HCT116 (cell line): ENCODE data around the gene USP43. TPM values are rescaled to one million over a fixed set of nuclear protein-coding genes. Genes with fewer than 3 reads are reported as not detected.

Source experiments
- ATAC-seq: fragments of 200-7000 bp; cut with Tn5 transposase; 2 replicates; pipeline ENCODE4 v1.9.1; 2020; ENCODE audit warnings: mild to moderate bottlenecking, moderate library complexity
- BruUV-seq: library from RNA; stranded (reverse); fragments of 400-500 nt; replicated peaks from 2 replicates; lab custom pipeline; 2021; lab: Mats Ljungman, UMichigan
- CTCF ChIA-PET: fragments of 300-600 bp; sonication (Branson Sonifier 250); formaldehyde crosslinking; loops from one replicate; lab custom pipeline; 2021; ENCODE audit warnings: antibody characterized with exemption; lab: Charles Lee
- POLR2A ChIA-PET: fragments of 300-600, 350-600 bp; sonication (Branson Sonifier 250); formaldehyde crosslinking; loops from one replicate; lab custom pipeline; 2021; ENCODE audit warnings: antibody characterized with exemption; lab: Charles Lee
- RAD21 ChIA-PET, 2 experiments: fragments of 300-600 bp; sonication (Branson Sonifier 250); formaldehyde crosslinking; loops; one replicate each; lab custom pipeline; 2023; ENCODE audit warnings: low total read pairs in 2 of 2; ENCODE audit not compliant: uncharacterized antibody in 2 of 2, unreplicated experiment in 2 of 2, low non-redundant PET in 1 of 2; lab: Charles Lee
- DNase-seq: peaks from one replicate; pipeline ENCODE4 v3.0.0-alpha.2; 2010; ENCODE audit warnings: low read depth, low spot score
- H2AFZ ChIP-seq: fragments of 200-600 bp; shearing (Covaris generic), sonication (generic); 2 replicates; pipeline ENCODE4 v1.6.1; 2017; ENCODE audit warnings: low read depth, mixed run types, mixed read lengths, antibody characterized with exemption, low read length; ENCODE audit not compliant: poor library complexity, severe bottlenecking
- H3K27ac ChIP-seq: 2 replicates; pipeline ENCODE4 v1.5.1; 2012; ENCODE audit warnings: low read depth, low read length
- H3K27me3 ChIP-seq: fragments of 200-600 bp; sonication (generic); 2 replicates; pipeline ENCODE4 v1.6.1; 2016; ENCODE audit warnings: mixed run types, low read length, mixed read lengths; ENCODE audit not compliant: insufficient read depth
- H3K36me3 ChIP-seq, 2 experiments: fragments of 200-500 bp in 1 of 2; fragments of 200-600 bp in 1 of 2; sonication (Bioruptor generic) in 1 of 2; sonication (generic) in 1 of 2; 2 replicates each; pipeline versions ENCODE4 v1.5.1 to v1.6.1; 2014 to 2016; ENCODE audit warnings: low read length in 2 of 2, inconsistent platforms in 1 of 2, mixed read lengths in 1 of 2, mixed run types in 1 of 2; ENCODE audit not compliant: insufficient read depth in 2 of 2, control insufficient read depth in 1 of 2
- H3K4me1 ChIP-seq, 2 experiments: fragments of 200-600 bp in 1 of 2; sonication (generic) in 1 of 2; 2 replicates each; pipeline versions ENCODE4 v1.5.1 to v1.6.1; 2012 to 2017; ENCODE audit warnings: low read length in 2 of 2, inconsistent platforms in 1 of 2, mild to moderate bottlenecking in 1 of 2, mixed read lengths in 1 of 2, mixed run types in 1 of 2, moderate library complexity in 1 of 2; ENCODE audit not compliant: insufficient read depth in 2 of 2, control insufficient read depth in 1 of 2
- H3K4me2 ChIP-seq: fragments of 200-600 bp; sonication (generic); 2 replicates; pipeline ENCODE4 v1.6.1; 2017; ENCODE audit warnings: mixed run types, low read length, mixed read lengths
- H3K4me3 ChIP-seq, 2 experiments: fragments of 200-600 bp in 1 of 2; sonication (generic) in 1 of 2; replicated peaks in 1 of 2; 2 replicates each; pipeline ENCODE4 v1.5.1; 2011 to 2016; ENCODE audit warnings: low read length in 2 of 2, control low read depth in 1 of 2, low read depth in 1 of 2, mild to moderate bottlenecking in 1 of 2, mixed read lengths in 1 of 2, mixed run types in 1 of 2
- H3K79me2 ChIP-seq: fragments of 200-600 bp; sonication (generic); 2 replicates; pipeline ENCODE4 v1.6.1; 2017; ENCODE audit warnings: mild to moderate bottlenecking, mixed run types, low read length, moderate library complexity, mixed read lengths; ENCODE audit not compliant: insufficient read depth
- H3K9ac ChIP-seq: fragments of 200-600 bp; sonication (generic); 2 replicates; pipeline ENCODE4 v1.6.1; 2016; ENCODE audit warnings: low read length, mixed read lengths
- H3K9me2 ChIP-seq: fragments of 200-600 bp; sonication (generic), shearing (Covaris generic); 2 replicates; pipeline ENCODE4 v1.6.1; 2017; ENCODE audit warnings: mixed run types, mild to moderate bottlenecking, moderate library complexity; ENCODE audit not compliant: insufficient read depth
- H3K9me3 ChIP-seq, 2 experiments: fragments of 200-500 bp in 1 of 2; fragments of 200-600 bp in 1 of 2; sonication (Bioruptor generic) in 1 of 2; sonication (generic) in 1 of 2; 2 replicates each; pipeline ENCODE4 v1.6.1; 2014 to 2017; ENCODE audit warnings: low read length in 2 of 2, mixed read lengths in 2 of 2, inconsistent platforms in 1 of 2, low read depth in 1 of 2, mild to moderate bottlenecking in 1 of 2, mixed run types in 1 of 2, moderate library complexity in 1 of 2; ENCODE audit not compliant: control insufficient read depth in 1 of 2, insufficient read depth in 1 of 2
- H4K20me1 ChIP-seq: fragments of 200-600 bp; sonication (generic), shearing (Covaris generic); 2 replicates; pipeline ENCODE4 v1.6.1; 2017; ENCODE audit warnings: mixed run types, mild to moderate bottlenecking, moderate library complexity; ENCODE audit not compliant: insufficient read depth
- CEBPB ChIP-seq: IDR thresholded peaks from 2 replicates; pipeline ENCODE4 v1.6.1; 2012; ENCODE audit warnings: low read depth
- ELF1 ChIP-seq: IDR thresholded peaks from 2 replicates; pipeline ENCODE4 v1.6.1; 2012; ENCODE audit warnings: low read depth, borderline replicate concordance
- EZH2 ChIP-seq: fragments of 200-600 bp; sonication (generic); IDR thresholded peaks from 2 replicates; pipeline ENCODE4 v1.6.1; 2017; ENCODE audit warnings: antibody characterized with exemption, mixed run types
- EZH2phosphoT487 ChIP-seq: fragments of 200-600 bp; IDR thresholded peaks from 2 replicates; pipeline ENCODE4 v1.6.1; 2018; ENCODE audit warnings: antibody characterized with exemption, borderline replicate concordance
- FOSL1 ChIP-seq: IDR thresholded peaks from 2 replicates; pipeline ENCODE4 v1.6.1; 2012; ENCODE audit warnings: low read depth
- RAD21 ChIP-seq: IDR thresholded peaks from 2 replicates; pipeline ENCODE4 v1.6.1; 2012; ENCODE audit warnings: low read depth, mild to moderate bottlenecking
- SP1 ChIP-seq: IDR thresholded peaks from 2 replicates; pipeline ENCODE4 v1.6.1; 2012; ENCODE audit warnings: low read depth
- YY1 ChIP-seq: IDR thresholded peaks from 2 replicates; pipeline ENCODE4 v1.6.1; 2011; ENCODE audit warnings: low read length, low read depth, moderate library complexity, mild to moderate bottlenecking; ENCODE audit not compliant: insufficient replicate concordance; ENCODE audit errors: extremely low read depth
- ZNF274 ChIP-seq: fragments of 200-500 bp; sonication (Bioruptor generic); IDR thresholded peaks from 2 replicates; pipeline ENCODE4 v1.6.1; 2014; ENCODE audit warnings: mild to moderate bottlenecking, low read depth, low read length, inconsistent platforms
- intact Hi-C: fragments of 100-400 bp; cut with micrococcal nuclease; formaldehyde crosslinking; loops from 2 replicates; pipeline ENCODE4 v1.10.0; 2022
- total RNA-seq: library from RNA; stranded (reverse); gene quantifications from one replicate; pipeline ENCODE4 v1.2.1, GENCODE V29; 2021; ENCODE audit not compliant: unreplicated experiment
- TF ChIP-seq, protein P1 (sequence below): IDR thresholded peaks from 2 replicates; pipeline ENCODE4 v1.6.1; 2012
- TF ChIP-seq, protein P2 (sequence below): IDR thresholded peaks from 2 replicates; pipeline ENCODE4 v1.6.1; 2012

USP43 gene
- total RNA-seq, 1 experiment from 2014 or later, result 8.0 TPM

DNA sequence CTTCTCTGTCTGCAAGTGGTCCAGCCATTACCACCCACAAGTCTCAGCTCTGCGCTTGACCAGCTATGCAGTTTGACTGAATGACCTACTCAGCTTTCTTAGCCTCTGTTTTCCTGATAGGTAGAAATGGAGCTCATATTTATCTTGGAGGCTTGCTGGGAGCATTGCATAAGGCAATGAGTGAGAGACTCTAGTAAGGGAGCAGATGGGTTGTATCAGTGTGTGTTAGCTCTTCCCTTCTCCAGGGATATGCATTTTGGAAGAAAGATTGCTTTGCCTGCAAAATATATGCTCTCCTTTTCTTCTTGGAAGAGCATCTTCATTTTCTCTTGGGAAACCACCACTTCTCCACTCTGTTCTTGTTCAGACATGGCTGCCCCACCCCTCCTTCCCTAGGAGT is 120.0 kb downstream of the USP43 start:
- POLR2A ChIA-PET, result no interaction called here
- intact Hi-C loops, result no loop called here
- CTCF ChIA-PET, result no interaction called here

DNA sequence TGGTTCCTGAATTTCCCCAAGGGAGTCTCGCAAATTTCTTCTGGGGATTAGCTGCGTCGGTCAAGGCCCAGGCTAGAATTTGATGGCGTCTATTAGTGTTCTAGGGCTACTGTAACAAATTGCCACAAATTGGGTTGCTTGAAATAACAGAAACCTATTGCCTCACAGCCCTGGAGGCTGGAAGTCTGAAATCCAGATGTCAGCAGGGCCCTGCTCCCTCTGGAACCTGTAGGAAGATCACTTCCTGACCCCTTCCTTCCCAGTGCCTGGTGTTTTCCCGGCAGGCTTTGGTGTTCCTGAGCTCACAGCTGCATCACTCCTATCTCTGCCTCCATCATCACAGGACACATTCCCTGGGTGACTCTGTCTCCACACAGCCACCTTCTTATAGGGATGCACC is 121.7 kb downstream of the USP43 start:
- no TSS peak for BruUV-seq
- ATAC-seq, result no peak
- intact Hi-C loops, result no loop called here
- ChIA-PET POLR2A (no interaction called here), RAD21 (no interaction called here), CTCF (no interaction called here)
- peaks cover 20% of the 10 kb centered on the region; the same call in 1 of the 2 replicates for H3K27me3 ChIP-seq
- H3K27ac ChIP-seq, result no peak overlapping the region
- no peaks in the 10 kb centered on the region for H3K36me3 ChIP-seq
- no peak overlapping the region for H2AFZ ChIP-seq
- no peak for DNase-seq
- H4K20me1 ChIP-seq, result no peaks in the 10 kb centered on the region
- no peak for TF ChIP-seq ZNF274
- peaks cover 0 to 3% of the 10 kb centered on the region in 2 experiments; a peak in 1 of 4 replicates for H3K4me1 ChIP-seq
- no peak overlapping the region for H3K4me3 ChIP-seq
- H3K79me2 ChIP-seq, result no peaks in the 10 kb centered on the region
- H3K9me3 ChIP-seq, result no peaks in the 10 kb centered on the region
- no peaks in the 10 kb centered on the region for H3K9me2 ChIP-seq
- no peak overlapping the region for H3K4me2 ChIP-seq
- H3K9ac ChIP-seq, result no peak overlapping the region

More for the DNA sequence above, 120.0 kb downstream of the USP43 start:
- BruUV-seq, result no TSS peak
- no peak overlapping the region for H3K9ac ChIP-seq
- no peaks in the 10 kb centered on the region for H3K9me3 ChIP-seq
- H3K4me3 ChIP-seq, result no peak overlapping the region
- H3K79me2 ChIP-seq, result no peaks in the 10 kb centered on the region
- TF ChIP-seq EZH2phosphoT487 (no peak), FOSL1 (no peak), ELF1 (no peak), EZH2 (no peak), CEBPB (no peak), RAD21 (no peak), SP1 (no peak), YY1 (no peak)
- TF ChIP-seq, protein P1, sequence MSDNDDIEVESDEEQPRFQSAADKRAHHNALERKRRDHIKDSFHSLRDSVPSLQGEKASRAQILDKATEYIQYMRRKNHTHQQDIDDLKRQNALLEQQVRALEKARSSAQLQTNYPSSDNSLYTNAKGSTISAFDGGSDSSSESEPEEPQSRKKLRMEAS, result no peak
- TF ChIP-seq, protein P2, sequence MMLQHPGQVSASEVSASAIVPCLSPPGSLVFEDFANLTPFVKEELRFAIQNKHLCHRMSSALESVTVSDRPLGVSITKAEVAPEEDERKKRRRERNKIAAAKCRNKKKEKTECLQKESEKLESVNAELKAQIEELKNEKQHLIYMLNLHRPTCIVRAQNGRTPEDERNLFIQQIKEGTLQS, result no peak
- peaks cover 0 to 3% of the 10 kb centered on the region in 2 experiments; a peak in 1 of 4 replicates for H3K4me1 ChIP-seq
- H2AFZ ChIP-seq, result no peak overlapping the region
- H3K4me2 ChIP-seq, result no peak overlapping the region
- no peaks in the 10 kb centered on the region for H3K9me2 ChIP-seq
- peaks cover 20% of the 10 kb centered on the region; the same call in 1 of the 2 replicates for H3K27me3 ChIP-seq
- H3K27ac ChIP-seq, result no peak overlapping the region
- no peaks in the 10 kb centered on the region; a peak in 1 of 4 replicates for H3K36me3 ChIP-seq
- ATAC-seq, result no peak
- H4K20me1 ChIP-seq, result no peaks in the 10 kb centered on the region
- RAD21 ChIA-PET, result no interaction called here
- no peak for DNase-seq
